SK-N-SH treated with all-trans-retinoic acid at 6 μM for 48 hours (cell line): Measurements from ENCODE around the gene GPR153.

ENCODE experiments used
- ATAC-seq: fragments of 200-7000 bp; cut with Tn5 transposase; 3 replicates; pipeline ENCODE4 v1.9.1; 2020; ENCODE audit warnings: mild to moderate bottlenecking, moderate library complexity
- BACH2 ChIP-seq: fragments of 250-450 bp; sonication (Bioruptor Pico); IDR thresholded peaks from 2 replicates; pipeline ENCODE4 v1.9.0; 2021; ENCODE audit warnings: mild to moderate bottlenecking, borderline replicate concordance
- CSDC2 ChIP-seq: fragments of 250-450 bp; sonication (Bioruptor Pico); IDR thresholded peaks from 2 replicates; pipeline ENCODE4 v1.5.0; 2020; ENCODE audit warnings: mild to moderate bottlenecking, moderate library complexity
- ESRRG ChIP-seq: fragments of 250-450 bp; sonication (Bioruptor Pico); IDR thresholded peaks from 2 replicates; pipeline ENCODE4 v1.6.1; 2021; ENCODE audit warnings: mild to moderate bottlenecking
- GLIS3 ChIP-seq: fragments of 250-450 bp; sonication (Bioruptor Pico); IDR thresholded peaks from 2 replicates; pipeline ENCODE4 v1.5.0; 2020; ENCODE audit warnings: mild to moderate bottlenecking, moderate library complexity
- ISL1 ChIP-seq: fragments of 250-450 bp; sonication (Bioruptor Pico); IDR thresholded peaks from 2 replicates; pipeline ENCODE4 v2.1.2; 2022; ENCODE audit warnings: mild to moderate bottlenecking, moderate library complexity
- OSR1 ChIP-seq: fragments of 250-450 bp; sonication (Bioruptor Pico); IDR thresholded peaks from 2 replicates; pipeline ENCODE4 v1.8.0; 2022; ENCODE audit warnings: moderate library complexity, mild to moderate bottlenecking, inconsistent platforms
- PPARA ChIP-seq: fragments of 250-450 bp; sonication (Bioruptor Pico); IDR thresholded peaks from 2 replicates; pipeline ENCODE4 v1.5.0; 2020; ENCODE audit warnings: mild to moderate bottlenecking, borderline replicate concordance
- RARB ChIP-seq: fragments of 250-450 bp; sonication (Bioruptor Pico); IDR thresholded peaks from 2 replicates; pipeline ENCODE4 v1.8.0; 2021; ENCODE audit warnings: mild to moderate bottlenecking, moderate library complexity
- TCF4 ChIP-seq: fragments of 250-450 bp; sonication (Bioruptor Pico); IDR thresholded peaks from 2 replicates; pipeline ENCODE4 v1.8.0; 2021; ENCODE audit warnings: mild to moderate bottlenecking, moderate library complexity, borderline replicate concordance
- TOX ChIP-seq: fragments of 250-450 bp; sonication (Bioruptor Pico); IDR thresholded peaks from 2 replicates; pipeline ENCODE4 v1.8.0; 2021; ENCODE audit warnings: mild to moderate bottlenecking, moderate library complexity, borderline replicate concordance
- ZC3H10 ChIP-seq: fragments of 250-450 bp; sonication (Bioruptor Pico); IDR thresholded peaks from 2 replicates; pipeline ENCODE4 v1.5.1; 2021; ENCODE audit warnings: mild to moderate bottlenecking, moderate library complexity
- ZFP3 ChIP-seq: fragments of 250-450 bp; sonication (Bioruptor Pico); IDR thresholded peaks from 2 replicates; pipeline ENCODE4 v1.5.0; 2020; ENCODE audit warnings: mild to moderate bottlenecking, moderate library complexity
- ZFP30 ChIP-seq: fragments of 450-650 bp; formaldehyde crosslinking; IDR thresholded peaks from 2 replicates; pipeline ENCODE4 v1.5.0; 2022; ENCODE audit warnings: mild to moderate bottlenecking, moderate library complexity
- ZNF565 ChIP-seq: fragments of 450-650 bp; formaldehyde crosslinking; conservative IDR thresholded peaks from 2 replicates; pipeline ENCODE4 v1.5.0; 2020; ENCODE audit warnings: low read depth, mild to moderate bottlenecking, moderate library complexity
- ZNF70 ChIP-seq: fragments of 450-650 bp; formaldehyde crosslinking; IDR thresholded peaks from 2 replicates; pipeline ENCODE4 v1.5.0; 2020; ENCODE audit warnings: mild to moderate bottlenecking, moderate library complexity
- ZNF8 ChIP-seq: fragments of 450-650 bp; formaldehyde crosslinking; IDR thresholded peaks from 2 replicates; pipeline ENCODE4 v1.5.0; 2020; ENCODE audit warnings: mild to moderate bottlenecking, moderate library complexity
- TF ChIP-seq, protein P1 (sequence below): fragments of 250-450 bp; sonication (Bioruptor Pico); IDR thresholded peaks from 2 replicates; pipeline ENCODE4 v1.5.0; 2020; ENCODE audit warnings: mild to moderate bottlenecking, moderate library complexity
- TF ChIP-seq, protein P2 (sequence below): fragments of 250-450 bp; sonication (Bioruptor Pico); IDR thresholded peaks from 2 replicates; pipeline ENCODE4 v1.5.1; 2021; ENCODE audit warnings: mild to moderate bottlenecking, moderate library complexity
- TF ChIP-seq, protein P3 (sequence below): fragments of 250-450 bp; sonication (Bioruptor Pico); IDR thresholded peaks from 2 replicates; pipeline ENCODE4 v1.8.0; 2021; ENCODE audit warnings: low read depth, mild to moderate bottlenecking, moderate library complexity, borderline replicate concordance
- TF ChIP-seq, protein P4 (sequence below): fragments of 250-450 bp; sonication (Bioruptor Pico); IDR thresholded peaks from 2 replicates; pipeline ENCODE4 v1.8.0; 2020; ENCODE audit warnings: mild to moderate bottlenecking, moderate library complexity, borderline replicate concordance

The GPR153 gene

DNA sequence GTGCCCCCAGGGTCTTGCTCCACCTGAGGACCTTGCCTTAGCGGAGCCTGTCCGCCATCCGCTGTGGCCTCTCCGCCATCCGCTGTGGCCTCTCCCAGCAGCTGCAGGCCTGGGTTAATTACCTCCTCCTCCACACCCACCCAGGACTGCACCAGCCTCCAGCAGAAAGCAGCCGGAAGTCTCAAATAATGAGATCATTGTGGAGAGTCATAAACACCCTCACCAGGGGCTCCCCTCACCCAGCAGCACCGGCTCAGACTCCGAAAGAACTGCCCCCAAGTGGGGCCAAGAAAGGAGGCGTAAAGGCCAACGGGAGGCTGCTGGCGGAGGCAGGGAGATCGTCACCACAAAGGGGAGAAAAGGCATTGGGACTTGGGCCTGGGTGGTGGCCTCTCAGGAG lies 10.7 kb upstream of the GPR153 start:
- no peak for ATAC-seq
- TF ChIP-seq ISL1 (CRISPR knock-in tag) (no peak), ZFP30 (CRISPR knock-in tag) (no peak), ESRRG (CRISPR knock-in tag) (no peak), ZNF70 (CRISPR knock-in tag) (no peak), OSR1 (no peak), ZNF565 (CRISPR knock-in tag) (no peak), ZC3H10 (CRISPR knock-in tag) (no peak), ZNF8 (CRISPR knock-in tag) (no peak), TCF4 (CRISPR knock-in tag) (no peak), CSDC2 (CRISPR knock-in tag) (no peak)
- TF ChIP-seq, protein P1, sequence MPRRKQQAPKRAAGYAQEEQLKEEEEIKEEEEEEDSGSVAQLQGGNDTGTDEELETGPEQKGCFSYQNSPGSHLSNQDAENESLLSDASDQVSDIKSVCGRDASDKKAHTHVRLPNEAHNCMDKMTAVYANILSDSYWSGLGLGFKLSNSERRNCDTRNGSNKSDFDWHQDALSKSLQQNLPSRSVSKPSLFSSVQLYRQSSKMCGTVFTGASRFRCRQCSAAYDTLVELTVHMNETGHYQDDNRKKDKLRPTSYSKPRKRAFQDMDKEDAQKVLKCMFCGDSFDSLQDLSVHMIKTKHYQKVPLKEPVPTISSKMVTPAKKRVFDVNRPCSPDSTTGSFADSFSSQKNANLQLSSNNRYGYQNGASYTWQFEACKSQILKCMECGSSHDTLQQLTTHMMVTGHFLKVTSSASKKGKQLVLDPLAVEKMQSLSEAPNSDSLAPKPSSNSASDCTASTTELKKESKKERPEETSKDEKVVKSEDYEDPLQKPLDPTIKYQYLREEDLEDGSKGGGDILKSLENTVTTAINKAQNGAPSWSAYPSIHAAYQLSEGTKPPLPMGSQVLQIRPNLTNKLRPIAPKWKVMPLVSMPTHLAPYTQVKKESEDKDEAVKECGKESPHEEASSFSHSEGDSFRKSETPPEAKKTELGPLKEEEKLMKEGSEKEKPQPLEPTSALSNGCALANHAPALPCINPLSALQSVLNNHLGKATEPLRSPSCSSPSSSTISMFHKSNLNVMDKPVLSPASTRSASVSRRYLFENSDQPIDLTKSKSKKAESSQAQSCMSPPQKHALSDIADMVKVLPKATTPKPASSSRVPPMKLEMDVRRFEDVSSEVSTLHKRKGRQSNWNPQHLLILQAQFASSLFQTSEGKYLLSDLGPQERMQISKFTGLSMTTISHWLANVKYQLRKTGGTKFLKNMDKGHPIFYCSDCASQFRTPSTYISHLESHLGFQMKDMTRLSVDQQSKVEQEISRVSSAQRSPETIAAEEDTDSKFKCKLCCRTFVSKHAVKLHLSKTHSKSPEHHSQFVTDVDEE (CRISPR knock-in tag), result no peak
- TF ChIP-seq, protein P2, sequence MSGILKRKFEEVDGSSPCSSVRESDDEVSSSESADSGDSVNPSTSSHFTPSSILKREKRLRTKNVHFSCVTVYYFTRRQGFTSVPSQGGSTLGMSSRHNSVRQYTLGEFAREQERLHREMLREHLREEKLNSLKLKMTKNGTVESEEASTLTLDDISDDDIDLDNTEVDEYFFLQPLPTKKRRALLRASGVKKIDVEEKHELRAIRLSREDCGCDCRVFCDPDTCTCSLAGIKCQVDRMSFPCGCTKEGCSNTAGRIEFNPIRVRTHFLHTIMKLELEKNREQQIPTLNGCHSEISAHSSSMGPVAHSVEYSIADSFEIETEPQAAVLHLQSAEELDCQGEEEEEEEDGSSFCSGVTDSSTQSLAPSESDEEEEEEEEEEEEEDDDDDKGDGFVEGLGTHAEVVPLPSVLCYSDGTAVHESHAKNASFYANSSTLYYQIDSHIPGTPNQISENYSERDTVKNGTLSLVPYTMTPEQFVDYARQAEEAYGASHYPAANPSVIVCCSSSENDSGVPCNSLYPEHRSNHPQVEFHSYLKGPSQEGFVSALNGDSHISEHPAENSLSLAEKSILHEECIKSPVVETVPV, result no peak

DNA sequence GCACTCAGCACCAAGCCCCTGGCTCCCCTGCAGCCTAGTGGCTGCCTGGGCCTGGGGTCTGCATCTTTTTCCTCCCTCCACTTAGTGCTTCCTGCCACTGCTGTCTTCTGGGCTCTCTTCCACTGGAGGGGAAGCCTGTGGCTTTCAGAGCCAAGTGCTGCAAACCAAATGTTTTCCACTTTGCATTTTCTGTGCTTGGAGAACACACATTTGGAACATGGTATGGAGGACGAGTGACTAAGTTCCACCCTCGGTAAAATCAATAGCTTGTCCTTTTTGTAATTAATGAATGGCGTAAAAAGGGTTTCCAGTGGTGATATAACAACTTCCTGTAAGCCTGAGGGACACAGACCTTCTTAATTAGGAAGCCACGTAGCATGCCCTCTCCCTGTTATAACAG lies 10.1 kb upstream of the GPR153 start:
- TF ChIP-seq, protein P3, sequence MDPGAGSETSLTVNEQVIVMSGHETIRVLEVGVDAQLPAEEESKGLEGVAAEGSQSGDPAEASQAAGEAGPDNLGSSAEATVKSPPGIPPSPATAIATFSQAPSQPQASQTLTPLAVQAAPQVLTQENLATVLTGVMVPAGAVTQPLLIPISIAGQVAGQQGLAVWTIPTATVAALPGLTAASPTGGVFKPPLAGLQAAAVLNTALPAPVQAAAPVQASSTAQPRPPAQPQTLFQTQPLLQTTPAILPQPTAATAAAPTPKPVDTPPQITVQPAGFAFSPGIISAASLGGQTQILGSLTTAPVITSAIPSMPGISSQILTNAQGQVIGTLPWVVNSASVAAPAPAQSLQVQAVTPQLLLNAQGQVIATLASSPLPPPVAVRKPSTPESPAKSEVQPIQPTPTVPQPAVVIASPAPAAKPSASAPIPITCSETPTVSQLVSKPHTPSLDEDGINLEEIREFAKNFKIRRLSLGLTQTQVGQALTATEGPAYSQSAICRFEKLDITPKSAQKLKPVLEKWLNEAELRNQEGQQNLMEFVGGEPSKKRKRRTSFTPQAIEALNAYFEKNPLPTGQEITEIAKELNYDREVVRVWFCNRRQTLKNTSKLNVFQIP (CRISPR knock-in tag), result no peak
- TF ChIP-seq BACH2 (CRISPR knock-in tag), result no peak
- TF ChIP-seq RARB (CRISPR knock-in tag), result no peak
- TF ChIP-seq ZFP3, result no peak
- TF ChIP-seq OSR1, result no peak
- no peak for TF ChIP-seq ZC3H10 (CRISPR knock-in tag)
- TF ChIP-seq ZNF565 (CRISPR knock-in tag), result no peak
- ATAC-seq, result no peak

DNA sequence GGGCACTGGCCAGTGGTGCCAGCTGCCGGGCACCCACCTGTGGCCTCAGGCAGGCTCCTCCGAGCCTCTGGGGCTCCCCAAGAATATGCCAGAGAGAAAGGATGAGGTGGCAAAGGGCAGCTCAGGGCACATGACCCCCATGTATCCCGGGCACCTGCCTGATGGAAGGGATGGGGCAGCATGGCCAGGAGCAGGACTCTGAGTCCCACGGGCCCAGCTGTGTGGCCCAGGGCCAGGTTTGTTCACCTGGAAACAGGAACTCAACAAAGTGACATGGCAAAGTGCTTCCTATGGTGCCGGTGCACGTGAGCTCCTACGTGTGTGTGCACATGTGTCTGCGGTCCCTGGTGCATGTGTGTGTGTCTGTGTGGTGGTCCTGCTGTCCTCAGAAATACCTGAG lies 9.5 kb upstream of the GPR153 start:
- no peak for ATAC-seq
- no peak for TF ChIP-seq TCF4 (CRISPR knock-in tag)
- TF ChIP-seq TOX (CRISPR knock-in tag), result no peak
- no peak for TF ChIP-seq ZFP3
- TF ChIP-seq PPARA, result no peak
- TF ChIP-seq ZFP30 (CRISPR knock-in tag), result no peak
- TF ChIP-seq, protein P1 (CRISPR knock-in tag), result no peak

DNA sequence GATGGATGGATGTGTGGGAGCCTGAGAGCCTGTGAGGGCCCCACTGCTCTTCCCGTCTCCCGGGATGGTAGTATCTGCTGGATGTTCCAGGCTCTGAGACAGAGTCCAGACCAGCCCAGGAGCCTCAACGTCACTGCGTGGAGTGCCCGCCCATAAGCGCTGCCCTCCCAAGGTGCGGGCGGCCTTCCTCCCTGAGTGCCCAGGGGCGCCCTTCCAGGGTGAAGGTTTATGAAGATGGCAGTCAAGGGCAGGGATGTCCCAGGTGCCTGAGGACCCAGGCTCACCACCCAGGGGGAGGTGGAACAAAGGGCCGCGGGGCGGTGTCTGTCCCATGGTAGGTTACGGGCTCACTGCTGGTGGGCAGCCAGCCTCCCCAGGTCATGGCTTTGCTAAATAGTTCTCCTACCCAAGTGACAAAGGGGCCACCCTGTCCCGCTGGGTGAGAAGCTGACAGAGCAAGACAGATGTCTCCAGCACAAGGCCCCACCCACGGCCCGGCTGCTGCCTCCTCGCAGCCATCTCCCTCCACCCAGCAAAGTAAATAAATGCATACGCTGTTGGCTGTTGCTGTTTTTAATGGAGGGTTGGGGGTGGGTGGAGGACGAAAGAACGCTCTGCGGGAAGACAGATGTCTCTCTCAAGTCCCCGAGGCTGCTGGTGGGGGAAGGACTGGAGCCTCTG lies 9.0 kb upstream of the GPR153 start:
- no peak for ATAC-seq
- TF ChIP-seq, protein P4, sequence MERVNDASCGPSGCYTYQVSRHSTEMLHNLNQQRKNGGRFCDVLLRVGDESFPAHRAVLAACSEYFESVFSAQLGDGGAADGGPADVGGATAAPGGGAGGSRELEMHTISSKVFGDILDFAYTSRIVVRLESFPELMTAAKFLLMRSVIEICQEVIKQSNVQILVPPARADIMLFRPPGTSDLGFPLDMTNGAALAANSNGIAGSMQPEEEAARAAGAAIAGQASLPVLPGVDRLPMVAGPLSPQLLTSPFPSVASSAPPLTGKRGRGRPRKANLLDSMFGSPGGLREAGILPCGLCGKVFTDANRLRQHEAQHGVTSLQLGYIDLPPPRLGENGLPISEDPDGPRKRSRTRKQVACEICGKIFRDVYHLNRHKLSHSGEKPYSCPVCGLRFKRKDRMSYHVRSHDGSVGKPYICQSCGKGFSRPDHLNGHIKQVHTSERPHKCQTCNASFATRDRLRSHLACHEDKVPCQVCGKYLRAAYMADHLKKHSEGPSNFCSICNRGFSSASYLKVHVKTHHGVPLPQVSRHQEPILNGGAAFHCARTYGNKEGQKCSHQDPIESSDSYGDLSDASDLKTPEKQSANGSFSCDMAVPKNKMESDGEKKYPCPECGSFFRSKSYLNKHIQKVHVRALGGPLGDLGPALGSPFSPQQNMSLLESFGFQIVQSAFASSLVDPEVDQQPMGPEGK (CRISPR knock-in tag), result no peak
- TF ChIP-seq CSDC2 (CRISPR knock-in tag) (no peak), ZFP3 (no peak), ISL1 (CRISPR knock-in tag) (no peak), GLIS3 (CRISPR knock-in tag) (no peak), ZNF565 (CRISPR knock-in tag) (no peak), ZNF8 (CRISPR knock-in tag) (no peak), ZNF70 (CRISPR knock-in tag) (no peak), TCF4 (CRISPR knock-in tag) (no peak)
- TF ChIP-seq, protein P1 (CRISPR knock-in tag), result no peak
